Gastroesophageal sphincter (tissue), 3 donors: Measurements from ENCODE around the gene GNPAT.
A peak's percentile ranks its signal among the peaks of the same experiment; 100 is the strongest.

Experiments
- EP300 ChIP-seq: sonication (generic); formaldehyde crosslinking; IDR thresholded peaks from one replicate; pipeline ENCODE4 v1.6.1; 2017; ENCODE audit warnings: antibody characterized with exemption, mild to moderate bottlenecking
- TF ChIP-seq, protein P1 (sequence below), 4 experiments: fragments of 200-600 bp in 2 of 4; fragments of 450-650 bp in 2 of 4; sonication (generic) in 1 of 4; IDR thresholded peaks; one replicate each; pipeline ENCODE4 v1.5.1; 2017 to 2019; ENCODE audit warnings: antibody characterized with exemption in 4 of 4, mild to moderate bottlenecking in 2 of 4, moderate library complexity in 2 of 4

DNA sequence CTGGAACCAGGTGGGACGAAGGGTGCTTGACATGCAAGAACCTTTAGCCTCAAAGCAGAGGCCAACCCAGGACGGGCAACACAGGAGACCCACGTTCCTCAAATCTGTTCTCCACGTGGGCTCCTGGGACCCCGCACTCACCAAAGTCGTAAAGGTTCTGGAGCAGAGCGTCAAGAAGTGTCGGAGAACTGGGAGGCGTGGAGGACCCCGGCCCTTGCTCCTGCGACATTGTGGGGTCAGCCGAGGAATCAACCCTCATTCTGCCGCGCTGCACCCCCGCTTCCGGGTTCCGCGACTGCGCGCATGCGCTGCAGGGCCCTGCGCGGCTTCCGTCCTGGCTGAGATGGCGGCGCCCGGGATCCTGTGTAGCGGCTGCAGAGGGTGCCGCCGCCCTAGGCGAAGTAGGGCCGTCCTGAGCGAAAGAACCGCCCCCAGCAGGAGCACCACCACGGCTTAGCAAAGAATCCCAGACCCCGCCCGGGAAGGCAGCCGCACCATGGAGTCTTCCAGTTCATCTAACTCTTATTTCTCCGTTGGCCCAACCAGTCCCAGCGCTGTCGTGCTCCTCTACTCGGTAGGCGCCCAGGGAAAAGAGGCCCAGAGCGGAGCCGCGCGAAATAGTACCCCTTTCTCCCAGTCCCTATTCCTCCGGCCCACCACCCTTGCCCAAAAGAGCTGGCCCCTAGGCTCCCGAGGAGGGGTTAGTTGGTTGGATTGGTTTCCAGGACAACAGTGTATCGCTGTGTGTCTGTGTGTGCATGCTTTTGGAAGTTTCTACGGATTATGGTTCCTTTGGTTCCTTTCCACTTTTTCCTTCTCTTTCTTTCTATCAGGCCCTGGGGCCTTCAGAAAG is at the start of gene GNPAT:
- TF ChIP-seq, protein P1, sequence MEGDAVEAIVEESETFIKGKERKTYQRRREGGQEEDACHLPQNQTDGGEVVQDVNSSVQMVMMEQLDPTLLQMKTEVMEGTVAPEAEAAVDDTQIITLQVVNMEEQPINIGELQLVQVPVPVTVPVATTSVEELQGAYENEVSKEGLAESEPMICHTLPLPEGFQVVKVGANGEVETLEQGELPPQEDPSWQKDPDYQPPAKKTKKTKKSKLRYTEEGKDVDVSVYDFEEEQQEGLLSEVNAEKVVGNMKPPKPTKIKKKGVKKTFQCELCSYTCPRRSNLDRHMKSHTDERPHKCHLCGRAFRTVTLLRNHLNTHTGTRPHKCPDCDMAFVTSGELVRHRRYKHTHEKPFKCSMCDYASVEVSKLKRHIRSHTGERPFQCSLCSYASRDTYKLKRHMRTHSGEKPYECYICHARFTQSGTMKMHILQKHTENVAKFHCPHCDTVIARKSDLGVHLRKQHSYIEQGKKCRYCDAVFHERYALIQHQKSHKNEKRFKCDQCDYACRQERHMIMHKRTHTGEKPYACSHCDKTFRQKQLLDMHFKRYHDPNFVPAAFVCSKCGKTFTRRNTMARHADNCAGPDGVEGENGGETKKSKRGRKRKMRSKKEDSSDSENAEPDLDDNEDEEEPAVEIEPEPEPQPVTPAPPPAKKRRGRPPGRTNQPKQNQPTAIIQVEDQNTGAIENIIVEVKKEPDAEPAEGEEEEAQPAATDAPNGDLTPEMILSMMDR (IDR thresholded peaks at IDR 0.05), result peak in 1 of 4 experiments; percentile 39
- no peak for TF ChIP-seq EP300
